ENCODE results near the gene TNFRSF8. TPM values are rescaled to one million over a fixed set of nuclear protein-coding genes. Genes with fewer than 3 reads are reported as not detected.

The TNFRSF8 gene
- total RNA-seq, 1 experiment from 2014 or later = 0.13 TPM

DNA sequence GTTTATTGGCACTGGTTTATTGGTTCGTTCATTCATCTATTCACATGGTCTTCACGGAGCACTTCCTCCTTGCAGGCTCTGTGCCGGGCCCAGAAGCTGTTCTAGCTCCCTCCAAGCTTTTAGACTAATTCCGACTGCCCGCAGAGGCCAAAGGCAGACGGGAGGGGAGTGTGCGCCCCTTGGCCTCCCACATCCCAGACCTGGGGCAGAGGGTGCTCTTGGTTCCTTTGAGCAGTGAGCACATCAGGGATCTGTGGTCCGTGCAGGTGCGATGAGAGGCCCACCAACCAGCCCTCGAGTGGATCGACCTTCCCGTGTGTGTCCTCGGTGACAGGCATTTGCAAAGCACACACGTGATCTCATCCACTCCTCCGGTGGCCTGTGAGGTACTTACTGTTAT lies 65.0 kb downstream of the TNFRSF8 start:
- H3K4me1 ChIP-seq (ENCODE audit: control insufficient read depth, insufficient read depth, low read length) = peaks cover 5% of the 10 kb centered on the region; the same call in 1 of the 2 replicates
- no peaks in the 10 kb centered on the region for H3K36me3 ChIP-seq (ENCODE audit: control insufficient read depth, insufficient read depth, low read length)
- no peak for TF ChIP-seq SIN3A (IDR thresholded peaks at IDR 0.05; ENCODE audit: borderline replicate concordance, insufficient read depth, low read depth, low read length)
- TF ChIP-seq POLR2AphosphoS5 (IDR thresholded peaks at IDR 0.05; ENCODE audit: low read depth, low read length) = no peak
- no peak for TF ChIP-seq REST (IDR thresholded peaks at IDR 0.05; ENCODE audit: insufficient read depth in 1 of 2, low read depth in 2 of 2, low read length in 1 of 2)
- no peak for TF ChIP-seq TCF7L2 (IDR thresholded peaks at IDR 0.05; ENCODE audit: low read depth, low read length)
- TF ChIP-seq, protein P1, sequence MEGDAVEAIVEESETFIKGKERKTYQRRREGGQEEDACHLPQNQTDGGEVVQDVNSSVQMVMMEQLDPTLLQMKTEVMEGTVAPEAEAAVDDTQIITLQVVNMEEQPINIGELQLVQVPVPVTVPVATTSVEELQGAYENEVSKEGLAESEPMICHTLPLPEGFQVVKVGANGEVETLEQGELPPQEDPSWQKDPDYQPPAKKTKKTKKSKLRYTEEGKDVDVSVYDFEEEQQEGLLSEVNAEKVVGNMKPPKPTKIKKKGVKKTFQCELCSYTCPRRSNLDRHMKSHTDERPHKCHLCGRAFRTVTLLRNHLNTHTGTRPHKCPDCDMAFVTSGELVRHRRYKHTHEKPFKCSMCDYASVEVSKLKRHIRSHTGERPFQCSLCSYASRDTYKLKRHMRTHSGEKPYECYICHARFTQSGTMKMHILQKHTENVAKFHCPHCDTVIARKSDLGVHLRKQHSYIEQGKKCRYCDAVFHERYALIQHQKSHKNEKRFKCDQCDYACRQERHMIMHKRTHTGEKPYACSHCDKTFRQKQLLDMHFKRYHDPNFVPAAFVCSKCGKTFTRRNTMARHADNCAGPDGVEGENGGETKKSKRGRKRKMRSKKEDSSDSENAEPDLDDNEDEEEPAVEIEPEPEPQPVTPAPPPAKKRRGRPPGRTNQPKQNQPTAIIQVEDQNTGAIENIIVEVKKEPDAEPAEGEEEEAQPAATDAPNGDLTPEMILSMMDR (IDR thresholded peaks at IDR 0.05) = no peak
- in situ Hi-C loops (cut with HindIII; ENCODE audit: low pct_unique_long_range_greater_than_20kb, low sequenced_read_pairs) (no loop called here), intact Hi-C loops (cut with micrococcal nuclease; ENCODE audit: unreplicated experiment) (no loop called here)
- no peak for DNase-seq (ENCODE audit: low read depth, low spot score)
- no peaks in the 10 kb centered on the region for H3K27me3 ChIP-seq (ENCODE audit: control insufficient read depth, insufficient read depth, low read length)
- BruUV-seq (replicated peaks) = no TSS peak
- ChIA-PET POLR2A (no interaction called here), CTCF (interaction anchor here (0.6 kb wide), 1 partner anchor 64 kb away, joined by 4 read pairs; no protein-coding TSS in a partner anchor)
- H3K27ac ChIP-seq (ENCODE audit: low read length) = no peak overlapping the region
- H3K9me3 ChIP-seq (ENCODE audit: control insufficient read depth, insufficient read depth, low read depth, low read length) = no peaks in the 10 kb centered on the region
- no peak for ATAC-seq
- H3K4me3 ChIP-seq (ENCODE audit: low read depth in 2 of 2, low read length in 2 of 2) = no peak overlapping the region

GRCh38 chr1:12129624-12130023 lies 66.5 kb downstream of the TNFRSF8 start:
- H3K27ac ChIP-seq (ENCODE audit: low read length) = no peak overlapping the region
- no peaks in the 10 kb centered on the region for H3K36me3 ChIP-seq (ENCODE audit: control insufficient read depth, insufficient read depth, low read length)
- intact Hi-C loops (cut with micrococcal nuclease; ENCODE audit: unreplicated experiment) (no loop called here), in situ Hi-C loops (cut with HindIII; ENCODE audit: low pct_unique_long_range_greater_than_20kb, low sequenced_read_pairs) (no loop called here)
- TF ChIP-seq REST (IDR thresholded peaks at IDR 0.05; ENCODE audit: insufficient read depth in 1 of 2, low read depth in 2 of 2, low read length in 1 of 2) (no peak), POLR2AphosphoS5 (IDR thresholded peaks at IDR 0.05; ENCODE audit: low read depth, low read length) (no peak), SIN3A (IDR thresholded peaks at IDR 0.05; ENCODE audit: borderline replicate concordance, insufficient read depth, low read depth, low read length) (no peak), TCF7L2 (IDR thresholded peaks at IDR 0.05; ENCODE audit: low read depth, low read length) (no peak)
- TF ChIP-seq, protein P1 (IDR thresholded peaks at IDR 0.05) = no peak
- no peak for DNase-seq (ENCODE audit: low read depth, low spot score)
- no peaks in the 10 kb centered on the region for H3K27me3 ChIP-seq (ENCODE audit: control insufficient read depth, insufficient read depth, low read length)
- POLR2A ChIA-PET = no interaction called here
- no peaks in the 10 kb centered on the region for H3K9me3 ChIP-seq (ENCODE audit: control insufficient read depth, insufficient read depth, low read depth, low read length)
- H3K4me1 ChIP-seq (ENCODE audit: control insufficient read depth, insufficient read depth, low read length) = peaks cover 5% of the 10 kb centered on the region; the same call in 1 of the 2 replicates
- no TSS peak for BruUV-seq (replicated peaks)
- CTCF ChIA-PET = no interaction called here
- ATAC-seq = no peak
- no peak overlapping the region for H3K4me3 ChIP-seq (ENCODE audit: low read depth in 2 of 2, low read length in 2 of 2)

All from Panc1 (cell line).